Measurements from ENCODE around the gene RNF144A. TPM values are rescaled to one million over a fixed set of nuclear protein-coding genes. Genes with fewer than 3 reads are reported as not detected.

The RNF144A gene
- total RNA-seq, 6 donors from 2014 or later = 9.9 to 20.7 (median 13.4) TPM

DNA sequence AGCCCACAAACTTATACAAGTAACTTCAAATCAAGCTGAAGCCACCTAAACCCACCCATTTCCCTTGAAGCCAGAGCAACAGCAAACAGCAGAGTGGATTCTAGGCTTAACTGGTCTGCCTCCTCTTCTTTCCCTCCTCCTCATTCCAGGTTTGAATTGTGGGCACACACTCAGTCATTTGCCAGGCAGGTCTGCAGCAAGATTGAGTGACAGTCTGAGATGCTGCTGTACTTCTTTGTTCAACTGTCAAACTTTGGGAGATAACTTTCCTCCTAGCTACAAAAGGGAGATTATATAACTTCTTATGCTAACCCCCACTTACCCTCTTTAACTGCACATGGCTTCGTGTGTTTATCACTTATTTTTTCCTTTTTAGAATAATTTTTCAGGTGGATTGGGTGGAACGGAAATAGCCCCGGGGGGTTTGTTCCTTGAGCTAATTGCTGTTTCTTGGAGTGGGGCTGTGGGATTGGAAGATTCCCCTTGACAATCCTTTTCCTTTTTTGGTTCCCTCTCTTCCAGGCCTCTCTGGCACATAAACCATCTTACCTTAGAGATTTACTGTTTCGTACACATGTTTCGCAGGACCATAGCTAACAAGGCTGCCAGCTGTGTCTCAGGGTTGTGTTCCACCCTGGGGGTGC, 55.0 kb downstream of the RNF144A start:
- Histone ChIP-seq H3K4me3 (no peak overlapping the region), H3K9me3 (no peaks in the 10 kb centered on the region), H3K27me3 (no peaks in the 10 kb centered on the region), H3K27ac (no peak overlapping the region), H3K36me3 (no peaks in the 10 kb centered on the region), H3K4me1 (peaks cover 0 to 14% (median 9%) of the 10 kb centered on the region in 4 donors)
- 92 to 94% methylated on average over 5 of the region's 5 CpGs for WGBS, 2 donors
- no peak for TF ChIP-seq POLR2A (IDR thresholded peaks at IDR 0.05)
- no peak for TF ChIP-seq POLR2AphosphoS5 (IDR thresholded peaks at IDR 0.05)
- no peak for TF ChIP-seq EP300 (IDR thresholded peaks at IDR 0.05)
- TF ChIP-seq, protein P1, sequence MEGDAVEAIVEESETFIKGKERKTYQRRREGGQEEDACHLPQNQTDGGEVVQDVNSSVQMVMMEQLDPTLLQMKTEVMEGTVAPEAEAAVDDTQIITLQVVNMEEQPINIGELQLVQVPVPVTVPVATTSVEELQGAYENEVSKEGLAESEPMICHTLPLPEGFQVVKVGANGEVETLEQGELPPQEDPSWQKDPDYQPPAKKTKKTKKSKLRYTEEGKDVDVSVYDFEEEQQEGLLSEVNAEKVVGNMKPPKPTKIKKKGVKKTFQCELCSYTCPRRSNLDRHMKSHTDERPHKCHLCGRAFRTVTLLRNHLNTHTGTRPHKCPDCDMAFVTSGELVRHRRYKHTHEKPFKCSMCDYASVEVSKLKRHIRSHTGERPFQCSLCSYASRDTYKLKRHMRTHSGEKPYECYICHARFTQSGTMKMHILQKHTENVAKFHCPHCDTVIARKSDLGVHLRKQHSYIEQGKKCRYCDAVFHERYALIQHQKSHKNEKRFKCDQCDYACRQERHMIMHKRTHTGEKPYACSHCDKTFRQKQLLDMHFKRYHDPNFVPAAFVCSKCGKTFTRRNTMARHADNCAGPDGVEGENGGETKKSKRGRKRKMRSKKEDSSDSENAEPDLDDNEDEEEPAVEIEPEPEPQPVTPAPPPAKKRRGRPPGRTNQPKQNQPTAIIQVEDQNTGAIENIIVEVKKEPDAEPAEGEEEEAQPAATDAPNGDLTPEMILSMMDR (IDR thresholded peaks at IDR 0.05) = no peak
- ATAC-seq (ENCODE audit: low FRiP score in 2 of 2) (no peak), DNase-seq (no peak)

DNA sequence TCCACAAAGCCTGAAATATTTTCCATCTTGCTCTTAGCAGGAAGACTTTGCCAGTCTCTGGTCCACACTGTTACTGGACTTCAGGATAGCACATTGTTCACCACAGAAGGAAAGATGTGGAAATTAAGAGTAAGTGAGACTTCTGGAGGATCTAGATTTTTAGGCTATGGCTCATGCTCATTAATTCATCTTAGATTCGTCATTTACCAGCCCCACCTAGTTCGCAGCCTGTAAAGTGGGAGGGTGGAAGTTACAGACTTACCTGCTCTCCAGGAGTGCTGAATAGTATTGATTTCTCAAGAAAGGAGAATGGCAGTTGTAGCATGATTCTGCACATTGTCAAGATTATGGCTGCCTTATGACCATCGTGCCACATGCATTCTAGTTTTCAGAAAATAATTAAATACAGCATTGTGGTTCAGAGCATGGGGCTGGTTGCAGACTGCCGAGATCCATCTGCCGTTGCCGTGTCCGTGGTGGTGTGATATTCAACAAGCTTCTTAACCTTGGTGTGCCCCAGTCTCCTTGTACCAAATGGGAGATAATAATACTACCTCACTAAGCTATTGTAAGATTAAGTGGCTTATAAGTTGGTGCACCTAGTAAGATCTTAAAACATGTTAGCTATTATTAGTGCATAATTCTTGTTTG, 56.8 kb downstream of the RNF144A start:
- H3K27ac ChIP-seq = no peak overlapping the region
- no peaks in the 10 kb centered on the region for H3K36me3 ChIP-seq
- TF ChIP-seq, protein P1 (IDR thresholded peaks at IDR 0.05) = no peak
- no peak for TF ChIP-seq POLR2AphosphoS5 (IDR thresholded peaks at IDR 0.05)
- no peak for TF ChIP-seq POLR2A (IDR thresholded peaks at IDR 0.05)
- no peak for TF ChIP-seq EP300 (IDR thresholded peaks at IDR 0.05)
- H3K27me3 ChIP-seq = no peaks in the 10 kb centered on the region
- no peak for DNase-seq
- no peak overlapping the region for H3K4me3 ChIP-seq
- no peak for ATAC-seq (ENCODE audit: low FRiP score in 2 of 2)
- WGBS, 2 donors = 82 to 86% methylated on average over 7 of the region's 7 CpGs
- H3K4me1 ChIP-seq = peaks cover 9 to 23% (median 15%) of the 10 kb centered on the region in 4 donors
- H3K9me3 ChIP-seq = no peaks in the 10 kb centered on the region

DNA sequence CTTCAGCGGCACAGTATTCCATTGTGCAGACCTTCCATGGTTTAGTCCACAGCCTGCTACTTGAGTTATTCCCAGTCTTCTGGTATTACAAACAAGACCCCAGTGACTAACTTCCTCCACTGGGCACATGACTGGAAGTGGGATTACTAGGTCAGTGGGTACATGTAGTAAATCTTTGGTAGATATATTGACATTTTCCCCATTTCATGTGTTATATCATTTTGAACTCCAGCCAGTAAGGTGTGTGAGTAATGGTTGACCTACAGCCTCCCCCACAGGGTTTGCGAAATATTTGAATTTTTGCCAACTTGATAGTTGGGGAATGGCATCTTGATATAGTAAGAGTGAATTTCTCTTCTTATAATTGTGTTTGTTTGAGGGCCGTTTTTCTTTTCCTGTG, 58.8 kb downstream of the RNF144A start:
- no peak overlapping the region for H3K27ac ChIP-seq
- peaks cover 9 to 23% (median 15%) of the 10 kb centered on the region in 4 donors for H3K4me1 ChIP-seq
- ATAC-seq (ENCODE audit: low FRiP score in 2 of 2) = no peak
- no peaks in the 10 kb centered on the region for H3K9me3 ChIP-seq
- H3K36me3 ChIP-seq = no peaks in the 10 kb centered on the region
- H3K4me3 ChIP-seq = no peak overlapping the region
- 58 to 68% methylated on average over 3 of the region's 3 CpGs for WGBS, 2 donors
- TF ChIP-seq, protein P1 (IDR thresholded peaks at IDR 0.05) = no peak
- no peaks in the 10 kb centered on the region for H3K27me3 ChIP-seq
- no peak for DNase-seq

DNA sequence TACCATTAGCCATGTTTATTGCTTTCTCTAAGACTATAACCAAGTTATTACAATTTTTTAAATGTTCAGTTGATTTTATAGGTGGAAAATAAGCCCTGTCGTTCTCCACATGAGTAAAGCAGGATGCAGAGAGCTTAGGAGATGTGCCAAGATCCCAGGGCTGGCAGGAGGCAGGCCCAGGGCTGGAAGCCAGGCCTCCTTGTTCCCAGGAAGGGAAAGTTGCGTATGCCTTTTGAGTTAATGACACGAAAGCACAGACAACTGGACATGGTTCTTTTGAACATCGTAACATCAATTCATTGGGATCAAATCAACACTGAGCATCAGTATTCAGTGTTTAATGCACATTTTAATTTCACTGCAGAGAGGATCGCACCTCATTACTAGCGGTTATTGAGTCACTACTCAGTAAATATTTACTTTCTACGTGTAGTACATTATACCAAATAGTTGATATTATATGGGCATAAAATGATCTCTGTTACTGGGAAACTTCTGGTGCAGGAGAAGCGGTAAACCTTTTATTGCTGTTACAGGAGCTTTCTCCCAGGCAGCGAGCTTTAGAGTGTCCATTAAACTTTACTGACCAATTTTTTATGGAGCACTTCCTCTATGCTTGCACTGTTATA, 60.0 kb downstream of the RNF144A start:
- WGBS, 2 donors = 51 to 55% methylated on average over 9 of the region's 9 CpGs
- no peak for TF ChIP-seq POLR2A (IDR thresholded peaks at IDR 0.05)
- TF ChIP-seq POLR2AphosphoS5 (IDR thresholded peaks at IDR 0.05) = no peak
- TF ChIP-seq, protein P1 (IDR thresholded peaks at IDR 0.05) = no peak
- TF ChIP-seq EP300 (IDR thresholded peaks at IDR 0.05) = no peak
- DNase-seq = peak; percentile 47 to 69
- no peak for ATAC-seq (ENCODE audit: low FRiP score in 2 of 2)
- H3K4me1 ChIP-seq = peaks cover 9 to 23% (median 15%) of the 10 kb centered on the region in 4 donors
- peak overlapping the region in 1 of 4 donors; percentile 2 for H3K4me3 ChIP-seq
- H3K9me3 ChIP-seq = no peaks in the 10 kb centered on the region
- no peaks in the 10 kb centered on the region for H3K36me3 ChIP-seq
- peak overlapping the region in 3 of 4 donors; percentile 3 to 71 (median 62) for H3K27ac ChIP-seq
- H3K27me3 ChIP-seq = no peaks in the 10 kb centered on the region
